Nephron (organoid): ENCODE results near the gene RERE.

Experiments used
- H3K27ac Mint-ChIP-seq, 3 experiments: 2 replicates each; pipeline ENCODE4 v1.8.0; 2020; ENCODE audit warnings: mixed read lengths in 3 of 3, mild to moderate bottlenecking in 2 of 3, moderate library complexity in 1 of 3
- H3K27me3 Mint-ChIP-seq: 2 replicates; pipeline ENCODE4 v1.8.0; 2021; ENCODE audit warnings: low read depth, mild to moderate bottlenecking, moderate library complexity, mixed read lengths
- H3K36me3 Mint-ChIP-seq: 2 replicates; pipeline ENCODE4 v1.8.0; 2020; ENCODE audit warnings: low read depth, mixed read lengths
- H3K4me1 Mint-ChIP-seq: 2 replicates; pipeline ENCODE4 v1.8.0; 2020; ENCODE audit warnings: mixed read lengths
- H3K4me3 Mint-ChIP-seq, 3 experiments: 2 replicates each; pipeline ENCODE4 v1.8.0; 2020; ENCODE audit warnings: mild to moderate bottlenecking in 3 of 3, mixed read lengths in 3 of 3, moderate library complexity in 2 of 3
- H3K9me3 Mint-ChIP-seq: 2 replicates; pipeline ENCODE4 v1.8.0; 2020; ENCODE audit warnings: mixed read lengths
- CTCF ChIP-seq, 3 experiments: fragments of 200-600 bp; sonication (generic); IDR thresholded peaks; one replicate each; pipeline ENCODE4 v1.5.0; 2021; ENCODE audit warnings: antibody characterized with exemption in 3 of 3; ENCODE audit not compliant: unreplicated experiment in 3 of 3

RERE gene

GRCh38 chr1:8807004-8807403, 10.4 kb downstream of the RERE start:
- Mint-ChIP-seq H3K36me3 (peaks cover 10% of the 10 kb centered on the region), H3K27ac (peak overlapping the region in 1 of 3 experiments; percentile 61), H3K27me3 (no peaks in the 10 kb centered on the region), H3K4me3 (no peak overlapping the region), H3K9me3 (no peaks in the 10 kb centered on the region), H3K4me1 (peaks cover 12% of the 10 kb centered on the region)
- no peak for TF ChIP-seq CTCF (IDR thresholded peaks at IDR 0.05; ENCODE audit: unreplicated experiment in 3 of 3)

- Mint-ChIP-seq H3K27me3 (no peaks in the 10 kb centered on the region), H3K4me1 (no peaks in the 10 kb centered on the region), H3K27ac (no peak overlapping the region), H3K9me3 (no peaks in the 10 kb centered on the region), H3K4me3 (no peak overlapping the region), H3K36me3 (peaks cover 18% of the 10 kb centered on the region)
- no peak for TF ChIP-seq CTCF (IDR thresholded peaks at IDR 0.05; ENCODE audit: unreplicated experiment in 3 of 3)
Observed at GRCh38 chr1:8800416-8800815, 17.0 kb downstream of the RERE start.

- TF ChIP-seq CTCF (IDR thresholded peaks at IDR 0.05; ENCODE audit: unreplicated experiment in 3 of 3): no peak
- Mint-ChIP-seq H3K4me3 (no peak overlapping the region), H3K9me3 (no peaks in the 10 kb centered on the region), H3K4me1 (peaks cover 6% of the 10 kb centered on the region), H3K27me3 (no peaks in the 10 kb centered on the region), H3K36me3 (peaks cover 18% of the 10 kb centered on the region), H3K27ac (no peak overlapping the region)
Observed at GRCh38 chr1:8797216-8797615, 20.2 kb downstream of the RERE start.

DNA sequence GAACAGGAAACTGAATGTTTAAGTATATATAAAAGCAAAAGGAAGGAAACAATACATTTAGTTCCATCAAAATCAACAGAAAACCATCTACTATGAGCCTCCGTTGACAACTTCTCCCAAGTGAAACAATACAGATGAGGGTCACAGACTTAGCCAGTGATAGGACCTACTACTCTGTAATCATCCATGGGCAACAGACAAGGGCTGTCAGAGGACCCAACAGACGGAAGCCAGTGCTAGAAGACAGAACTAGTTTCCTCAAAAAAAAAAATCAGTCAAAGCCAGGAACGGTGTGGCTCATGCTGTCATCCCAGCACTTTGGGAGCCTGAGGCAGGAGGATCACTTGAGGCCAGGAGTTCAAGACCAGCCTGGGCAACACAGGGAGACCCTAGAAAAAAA, 20.6 kb downstream of the RERE start:
- no peak for TF ChIP-seq CTCF (IDR thresholded peaks at IDR 0.05; ENCODE audit: unreplicated experiment in 3 of 3)
- peaks cover 8% of the 10 kb centered on the region for H3K4me1 Mint-ChIP-seq
- H3K9me3 Mint-ChIP-seq: no peaks in the 10 kb centered on the region
- H3K27me3 Mint-ChIP-seq: no peaks in the 10 kb centered on the region
- no peak overlapping the region for H3K27ac Mint-ChIP-seq
- no peak overlapping the region for H3K4me3 Mint-ChIP-seq
- peaks cover 18% of the 10 kb centered on the region for H3K36me3 Mint-ChIP-seq

GRCh38 chr1:8794605-8795004, 22.8 kb downstream of the RERE start:
- Mint-ChIP-seq H3K4me3 (no peak overlapping the region), H3K27ac (no peak overlapping the region), H3K27me3 (no peaks in the 10 kb centered on the region), H3K9me3 (no peaks in the 10 kb centered on the region), H3K4me1 (peaks cover 24% of the 10 kb centered on the region), H3K36me3 (peaks cover 23% of the 10 kb centered on the region)
- no peak for TF ChIP-seq CTCF (IDR thresholded peaks at IDR 0.05; ENCODE audit: unreplicated experiment in 3 of 3)

DNA sequence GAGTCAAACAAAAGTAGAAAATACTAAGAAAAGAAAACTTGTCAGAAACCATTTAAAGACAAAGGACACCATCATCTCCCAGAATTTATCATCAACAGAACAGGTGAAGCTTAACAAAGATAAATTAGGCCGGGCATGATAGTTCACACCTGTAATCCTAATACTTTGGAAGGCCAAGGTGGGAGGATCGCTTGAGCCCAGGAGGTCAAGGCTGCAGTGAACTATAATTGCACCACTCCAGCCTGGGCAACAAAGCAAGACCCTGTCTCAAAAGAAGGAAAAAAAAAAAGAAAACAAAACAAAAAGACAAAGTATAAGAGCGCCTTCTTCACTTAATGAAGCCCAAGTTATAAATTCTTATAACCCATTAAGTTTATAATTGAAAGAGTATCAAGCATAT, 25.6 kb downstream of the RERE start:
- Mint-ChIP-seq H3K4me3 (no peak overlapping the region), H3K4me1 (peaks cover 28% of the 10 kb centered on the region), H3K27me3 (no peaks in the 10 kb centered on the region), H3K27ac (peak overlapping the region in 2 of 3 experiments; percentile 39 to 46), H3K36me3 (peaks cover 27% of the 10 kb centered on the region), H3K9me3 (no peaks in the 10 kb centered on the region)
- TF ChIP-seq CTCF (IDR thresholded peaks at IDR 0.05; ENCODE audit: unreplicated experiment in 3 of 3): no peak
